Smooth muscle cell of the pulmonary artery (primary cell): ENCODE measurements around the gene ARHGEF3. TPM values are rescaled to one million over a fixed set of nuclear protein-coding genes. Genes with fewer than 3 reads are reported as not detected.

Experiments used
- total RNA-seq: library from RNA; depleted of rRNA; stranded (reverse); fragments of >200 nt; gene quantifications from 2 replicates; pipeline ENCODE4 v1.2.3, GENCODE V29; 2014

ARHGEF3 gene, protein sequence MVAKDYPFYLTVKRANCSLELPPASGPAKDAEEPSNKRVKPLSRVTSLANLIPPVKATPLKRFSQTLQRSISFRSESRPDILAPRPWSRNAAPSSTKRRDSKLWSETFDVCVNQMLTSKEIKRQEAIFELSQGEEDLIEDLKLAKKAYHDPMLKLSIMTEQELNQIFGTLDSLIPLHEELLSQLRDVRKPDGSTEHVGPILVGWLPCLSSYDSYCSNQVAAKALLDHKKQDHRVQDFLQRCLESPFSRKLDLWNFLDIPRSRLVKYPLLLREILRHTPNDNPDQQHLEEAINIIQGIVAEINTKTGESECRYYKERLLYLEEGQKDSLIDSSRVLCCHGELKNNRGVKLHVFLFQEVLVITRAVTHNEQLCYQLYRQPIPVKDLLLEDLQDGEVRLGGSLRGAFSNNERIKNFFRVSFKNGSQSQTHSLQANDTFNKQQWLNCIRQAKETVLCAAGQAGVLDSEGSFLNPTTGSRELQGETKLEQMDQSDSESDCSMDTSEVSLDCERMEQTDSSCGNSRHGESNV
- 18.6 and 26.4 TPM in 2 replicates for total RNA-seq

DNA sequence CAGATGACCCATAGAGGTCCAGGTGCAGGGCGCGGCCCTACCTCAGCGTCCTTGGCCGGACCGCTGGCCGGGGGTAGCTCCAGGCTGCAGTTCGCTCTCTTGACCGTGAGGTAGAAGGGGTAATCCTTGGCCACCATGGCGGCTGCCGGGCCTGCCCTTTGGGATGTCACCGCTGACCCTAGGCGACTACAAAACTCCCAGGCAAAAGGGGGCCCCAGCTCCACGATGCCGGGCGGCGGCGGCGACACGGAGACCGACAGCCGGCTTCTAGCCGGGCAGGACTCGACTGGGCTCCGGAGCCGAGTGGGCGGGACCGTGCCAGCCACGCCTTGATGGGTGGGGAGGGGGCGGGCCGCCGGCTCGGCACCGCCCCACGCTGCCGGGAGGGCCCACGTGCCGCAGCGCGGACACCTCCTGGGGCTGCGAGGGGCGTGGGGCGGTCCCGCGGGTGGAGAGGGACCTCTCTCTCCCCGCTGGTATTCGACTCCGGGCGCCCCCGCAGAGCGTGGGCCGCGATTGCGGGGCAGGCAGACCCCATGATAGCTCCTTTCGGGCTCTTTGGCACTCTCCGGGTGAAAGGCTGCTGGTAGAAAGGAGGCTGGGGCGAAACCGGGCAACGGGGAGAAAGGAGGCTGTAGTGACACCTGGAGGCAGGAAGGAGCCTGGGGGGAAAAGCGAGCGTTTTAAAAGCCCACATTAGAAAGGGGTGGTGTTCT is at the start of gene ARHGEF3:
TSS of gene ARHGEF3 (minus strand) at position 288 of the 716 bp plus-strand sequence. CDS start at position 137, 151 bp downstream.

DNA sequence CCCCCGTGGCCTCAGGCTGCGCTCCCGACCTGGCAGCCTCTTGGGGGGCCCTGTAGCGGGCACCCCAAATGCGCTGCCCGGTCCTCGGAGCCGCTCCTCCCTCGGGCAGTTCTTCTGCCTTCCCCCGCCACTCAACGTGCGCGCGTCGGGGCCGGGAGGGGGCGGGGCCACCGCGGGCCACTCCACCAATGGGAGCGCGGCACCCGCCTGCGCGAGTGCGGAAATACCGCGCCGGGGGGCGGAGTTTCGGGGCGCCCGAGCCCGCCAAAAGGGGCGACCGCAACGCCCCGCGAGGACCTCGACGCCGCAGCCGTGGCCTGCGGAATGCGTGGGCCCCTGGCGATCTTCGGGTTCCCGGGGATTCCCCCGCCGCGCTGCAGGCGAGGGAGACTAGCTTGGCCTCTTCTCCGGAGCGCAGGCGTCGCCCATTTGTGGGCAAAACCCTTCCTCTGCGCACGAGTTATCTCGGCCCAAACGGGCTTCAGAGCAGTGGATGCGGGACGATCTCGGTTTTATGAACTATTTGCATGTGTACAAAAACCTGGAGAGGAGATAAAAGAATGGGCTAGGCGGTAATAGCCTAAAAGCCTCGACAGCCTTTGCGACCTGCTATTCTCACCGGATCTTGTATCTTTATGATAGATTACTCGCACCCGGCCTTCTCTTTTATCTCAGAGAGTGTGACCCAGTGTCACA is 118.5 kb downstream of the ARHGEF3 start, which contains the start of gene TASOR:
TSS of gene TASOR (minus strand) at position 144 of the 696 bp plus-strand sequence. CDS start 259 bp downstream, outside the sequence.

Other genes starting within 250 kb of the ARHGEF3 start
- 11.7 and 12.9 TPM in 2 replicates for gene CCDC66, start 244.8 kb downstream of the ARHGEF3 start, total RNA-seq
- 68.7 and 93.8 TPM in 2 replicates for gene TASOR, start 118.7 kb downstream of the ARHGEF3 start, total RNA-seq